CD4-positive, alpha-beta T cell treated with Interleukin-10 for 1 hour (primary cell): ENCODE data around the gene IZUMO1R.
"Not testable (repeated sequence)": the region's sequence is repeated elsewhere in the genome, so short reads cannot be mapped to it uniquely, and the experiment has no call there.

Source experiments
- DNase-seq: peaks from one replicate; pipeline ENCODE4 v3.0.0-alpha.2; 2020

The IZUMO1R gene

GRCh38 chr11:94303966-94304958, at the start of gene IZUMO1R:
Gene IZUMO1R, plus strand, starts transcription at chr11:94304580. Its CDS starts 1,057 bp downstream, at chr11:94305637.
- no peak for DNase-seq

- DNase-seq, result no peak
Observed at GRCh38 chr11:94271885-94272372, 32.5 kb upstream of the IZUMO1R start.

- DNase-seq, result no peak
Observed at GRCh38 chr11:94272738-94273313, 31.6 kb upstream of the IZUMO1R start.

- DNase-seq, result no peak
Observed at GRCh38 chr11:94275961-94276360, 28.4 kb upstream of the IZUMO1R start.

GRCh38 chr11:94276943-94277342, 27.4 kb upstream of the IZUMO1R start:
- no peak for DNase-seq

- DNase-seq, result not testable (repeated sequence)
Observed at GRCh38 chr11:94278207-94278606, 26.2 kb upstream of the IZUMO1R start.

GRCh38 chr11:94279996-94280395, 24.4 kb upstream of the IZUMO1R start:
- no peak for DNase-seq

- DNase-seq, result no peak
Observed at GRCh38 chr11:94281324-94281723, 23.1 kb upstream of the IZUMO1R start.

- DNase-seq, result no peak
Observed at GRCh38 chr11:94283678-94284077, 20.7 kb upstream of the IZUMO1R start.

GRCh38 chr11:94295534-94295933, 8.8 kb upstream of the IZUMO1R start:
- DNase-seq, result no peak

- DNase-seq, result no peak
Observed at GRCh38 chr11:94297985-94298576, 6.3 kb upstream of the IZUMO1R start.

- no peak for DNase-seq
Observed at GRCh38 chr11:94302776-94303175, 1.6 kb upstream of the IZUMO1R start.

GRCh38 chr11:94305146-94305545, 766 bp downstream of the IZUMO1R start:
- no peak for DNase-seq

- no peak for DNase-seq
Observed at GRCh38 chr11:94307101-94307791, 2.9 kb downstream of the IZUMO1R start.

GRCh38 chr11:94308024-94308423, 3.6 kb downstream of the IZUMO1R start:
- no peak for DNase-seq

- no peak for DNase-seq
Observed at GRCh38 chr11:94309757-94310156, 5.4 kb downstream of the IZUMO1R start.

- no peak for DNase-seq
Observed at GRCh38 chr11:94310191-94310875, 6.0 kb downstream of the IZUMO1R start.

- no peak for DNase-seq
Observed at GRCh38 chr11:94312339-94312738, 8.0 kb downstream of the IZUMO1R start.

GRCh38 chr11:94314064-94314463, 9.7 kb downstream of the IZUMO1R start:
- no peak for DNase-seq

GRCh38 chr11:94315664-94316063, 11.3 kb downstream of the IZUMO1R start:
- no peak for DNase-seq

- DNase-seq, result no peak
Observed at GRCh38 chr11:94322501-94322900, 18.1 kb downstream of the IZUMO1R start.

GRCh38 chr11:94325681-94326080, 21.3 kb downstream of the IZUMO1R start:
- DNase-seq, result peak; percentile 54
